Measurements from ENCODE around the gene ZCCHC7.

The ZCCHC7 gene

GRCh38 chr9:37406603-37407401 lies 286.4 kb downstream of the ZCCHC7 start:
- no peak for DNase-seq (ENCODE audit: low spot score)

GRCh38 chr9:37407468-37407867 lies 287.1 kb downstream of the ZCCHC7 start:
- no peak for DNase-seq (ENCODE audit: low spot score)
